ENCODE data around the gene FOXR2. TPM values are rescaled to one million over a fixed set of nuclear protein-coding genes. Genes with fewer than 3 reads are reported as not detected.

FOXR2 gene
- total RNA-seq, 6 donors from 2014 or later = not detected

Small RNA genes within 50 kb of the gene (small RNA-seq; reads per million reads assigned to genes)
- 0 reads per million in 4 donors for gene RF00019

Other genes with a start within 250 kb of the FOXR2 start
- gene MAGEH1, start 171.3 kb upstream of the FOXR2 start, total RNA-seq = 10 to 100 TPM in 5 of 6 donors, 1 to 10 TPM in 1; 7.3 to 26.3 (median 25.6) TPM
- gene USP51, start 133.6 kb upstream of the FOXR2 start, total RNA-seq = 1 to 10 TPM in 5 of 6 donors, under 1 TPM in 1; 0.55 to 4.4 (median 3.2) TPM
- gene RRAGB, start 94.3 kb downstream of the FOXR2 start, total RNA-seq = 10 to 100 TPM; 13.7 to 50.3 (median 27.6) TPM